Adrenal gland (tissue), 12 donors: ENCODE results near the gene VSIR. TPM values are rescaled to one million over a fixed set of nuclear protein-coding genes. Genes with fewer than 3 reads are reported as not detected.

Source experiments
- DNase-seq, 7 donors: peaks; one replicate each; pipeline ENCODE4 v3.0.0-alpha.2; 2019 to 2020
- H3K27ac ChIP-seq, 5 donors: fragments of 200-600 bp; sonication (generic) in 4 of 5; 1 replicate in 3 of 5; 2 replicates in 2 of 5; pipeline versions ENCODE4 v1.5.1 to v1.8.0; 2016 to 2020; ENCODE audit warnings: mild to moderate bottlenecking in 1 of 5
- H3K27me3 ChIP-seq: fragments of 200-600 bp; 2 replicates; pipeline ENCODE4 v1.8.0; 2021
- H3K36me3 ChIP-seq, 2 donors: fragments of 200-600 bp; replicated peaks in 1 of 2; 1 replicate in 1 of 2; 2 replicates in 1 of 2; pipeline versions ENCODE4 v1.5.1 to v1.8.0; 2018 to 2022
- H3K4me1 ChIP-seq, 2 donors: fragments of 200-600 bp; replicated peaks in 1 of 2; 1 replicate in 1 of 2; 2 replicates in 1 of 2; pipeline versions ENCODE4 v1.5.1 to v1.8.0; 2018 to 2021
- H3K4me3 ChIP-seq, 4 donors: fragments of 200-600 bp; sonication (generic) in 3 of 4; one replicate each; pipeline ENCODE4 v1.5.1; 2016 to 2018
- H3K9me3 ChIP-seq, 3 donors: fragments of 200-600 bp; sonication (generic) in 1 of 3; replicated peaks in 1 of 3; 1 replicate in 2 of 3; 2 replicates in 1 of 3; pipeline versions ENCODE4 v1.5.1 to v1.8.0; 2016 to 2021
- POLR2A ChIP-seq, 2 donors: fragments of 450-650 bp; IDR thresholded peaks; one replicate each; pipeline ENCODE4 v1.6.1; 2017; ENCODE audit warnings: antibody characterized with exemption in 2 of 2, mild to moderate bottlenecking in 2 of 2, moderate library complexity in 1 of 2
- WGBS, 4 donors: extraction: QIAGEN DNeasy Blood & Tissue Kit in 2 of 4; methylation state at CpG; one replicate each; pipeline versions ENCODE4 v1.1.5 to v1.1.7; 2013 to 2017; 5-methylcytosine and 5-hydroxymethylcytosine counted together
- intact Hi-C, 2 donors: fragments of 100-400 bp; cut with DNase I; formaldehyde crosslinking; loops; one replicate each; pipeline versions ENCODE4 v1.14.1 to v1.15.0; 2022 to 2023
- polyA plus RNA-seq, 3 donors: library from polyadenylated mRNA; stranded (reverse); fragments of 200-250 nt in 2 of 3; fragments of 350-450 nt in 1 of 3; fragmentation: Illumina TruSeq in 1 of 3; extraction: RNeasy Lipid Tissue Mini Kit (QIAGEN cat#74804) in 1 of 3; gene quantifications; one replicate each; pipeline ENCODE4 v1.2.3, GENCODE V29; 2013 to 2014
- total RNA-seq, 9 donors: library from RNA; depleted of rRNA in 4 of 9; stranded (reverse); fragments of >200 nt in 4 of 9; fragments of 120-200 nt in 1 of 9; fragmentation: NEBNext Ultra II Directional in 1 of 9; extraction: Animal tissue kit (Norgen Biotek cat#: 25700) in 1 of 9; gene quantifications; one replicate each; pipeline versions ENCODE4 v1.1.0 to v1.2.4, GENCODE V29; 2013 to 2023
- TF ChIP-seq, protein P1 (sequence below), 6 experiments: fragments of 450-650 bp in 4 of 6; fragments of 200-600 bp in 2 of 6; sonication (generic) in 1 of 6; IDR thresholded peaks; 1 replicate in 5 of 6; 2 replicates in 1 of 6; pipeline versions ENCODE4 v1.5.1 to v1.8.0; 2016 to 2021; ENCODE audit warnings: antibody characterized with exemption in 6 of 6, mild to moderate bottlenecking in 2 of 6, moderate library complexity in 1 of 6
- donor health status: healthy with polysubstance abuse.
- donor health status: Bipolar disorder and iron deficiency.
- donor health status: DM: yes; HTN: yes; CAD: no.
- donor health status: DM: no; HTN: no; CAD: no.
- donor health status: DM: no; HTN: no; CAD: no.
- donor health status: DM: yes; HTN: yes; CAD: no.

VSIR gene
- total and polyA plus RNA-seq, 12 donors = 8.0 to 71.7 (median 35.4) TPM

DNA sequence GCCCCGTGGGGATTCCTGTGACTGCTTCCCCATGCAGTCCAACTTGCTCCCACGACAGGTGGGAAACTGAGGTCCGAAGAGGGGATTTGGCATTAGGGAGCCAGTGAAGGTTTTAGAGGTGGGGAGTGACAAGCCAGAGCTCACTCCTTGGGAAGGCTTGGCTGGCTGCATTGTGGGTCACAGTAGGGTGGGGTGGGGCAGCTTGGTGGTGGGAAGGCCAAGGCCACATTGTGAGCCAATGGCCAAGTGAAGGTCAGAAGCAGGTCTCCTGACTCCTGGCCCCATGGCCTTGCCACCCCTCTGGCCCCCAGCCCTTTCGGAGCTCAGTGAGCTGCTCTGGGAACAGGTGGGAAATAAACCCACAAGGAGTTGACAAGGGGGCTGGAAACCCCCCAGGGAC, 56.3 kb downstream of the VSIR start:
- WGBS, 4 donors = 78 to 92% (median 84%) methylated on average over 4 of the region's 4 CpGs
- Histone ChIP-seq H3K9me3 (no peaks in the 10 kb centered on the region), H3K27me3 (no peaks in the 10 kb centered on the region), H3K27ac (peak overlapping the region in 2 of 5 donors; percentile 34 to 85), H3K4me1 (peaks cover 18 to 36% of the 10 kb centered on the region in 2 donors), H3K4me3 (no peak overlapping the region), H3K36me3 (no peaks in the 10 kb centered on the region)
- DNase-seq = no peak
- intact Hi-C loops = no loop called here
- TF ChIP-seq, protein P1, sequence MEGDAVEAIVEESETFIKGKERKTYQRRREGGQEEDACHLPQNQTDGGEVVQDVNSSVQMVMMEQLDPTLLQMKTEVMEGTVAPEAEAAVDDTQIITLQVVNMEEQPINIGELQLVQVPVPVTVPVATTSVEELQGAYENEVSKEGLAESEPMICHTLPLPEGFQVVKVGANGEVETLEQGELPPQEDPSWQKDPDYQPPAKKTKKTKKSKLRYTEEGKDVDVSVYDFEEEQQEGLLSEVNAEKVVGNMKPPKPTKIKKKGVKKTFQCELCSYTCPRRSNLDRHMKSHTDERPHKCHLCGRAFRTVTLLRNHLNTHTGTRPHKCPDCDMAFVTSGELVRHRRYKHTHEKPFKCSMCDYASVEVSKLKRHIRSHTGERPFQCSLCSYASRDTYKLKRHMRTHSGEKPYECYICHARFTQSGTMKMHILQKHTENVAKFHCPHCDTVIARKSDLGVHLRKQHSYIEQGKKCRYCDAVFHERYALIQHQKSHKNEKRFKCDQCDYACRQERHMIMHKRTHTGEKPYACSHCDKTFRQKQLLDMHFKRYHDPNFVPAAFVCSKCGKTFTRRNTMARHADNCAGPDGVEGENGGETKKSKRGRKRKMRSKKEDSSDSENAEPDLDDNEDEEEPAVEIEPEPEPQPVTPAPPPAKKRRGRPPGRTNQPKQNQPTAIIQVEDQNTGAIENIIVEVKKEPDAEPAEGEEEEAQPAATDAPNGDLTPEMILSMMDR (IDR thresholded peaks at IDR 0.05) = no peak
- no peak for TF ChIP-seq POLR2A (IDR thresholded peaks at IDR 0.05)

DNA sequence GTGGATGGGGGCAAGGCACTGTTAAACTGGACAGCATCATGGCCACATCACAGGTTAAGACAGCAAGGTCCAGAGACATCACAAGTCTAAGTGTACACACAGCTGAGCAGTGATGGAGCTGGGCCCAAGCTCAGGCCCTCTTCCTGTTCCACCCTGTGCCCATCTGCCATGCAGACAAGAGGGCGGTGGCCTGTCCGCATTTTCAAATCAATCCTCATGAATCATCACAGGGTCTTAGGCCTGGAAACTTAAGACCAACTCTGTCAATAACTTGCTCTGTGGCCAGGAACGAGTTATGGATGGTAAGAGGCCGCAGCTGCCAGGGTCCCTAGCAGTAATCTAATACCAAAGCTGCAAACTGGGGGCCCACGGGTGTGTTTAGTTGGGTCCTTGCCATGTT, 56.9 kb downstream of the VSIR start:
- Histone ChIP-seq H3K27ac (peak overlapping the region in 1 of 5 donors; percentile 85), H3K36me3 (no peaks in the 10 kb centered on the region), H3K4me3 (no peak overlapping the region), H3K4me1 (peaks cover 18 to 36% of the 10 kb centered on the region in 2 donors), H3K9me3 (no peaks in the 10 kb centered on the region), H3K27me3 (no peaks in the 10 kb centered on the region)
- DNase-seq = no peak
- no peak for TF ChIP-seq POLR2A (IDR thresholded peaks at IDR 0.05)
- TF ChIP-seq, protein P1 (IDR thresholded peaks at IDR 0.05) = no peak
- intact Hi-C loops = no loop called here
- WGBS, 4 donors = 85 to 89% (median 85%) methylated on average over 4 to 5 of the region's 5 CpGs

DNA sequence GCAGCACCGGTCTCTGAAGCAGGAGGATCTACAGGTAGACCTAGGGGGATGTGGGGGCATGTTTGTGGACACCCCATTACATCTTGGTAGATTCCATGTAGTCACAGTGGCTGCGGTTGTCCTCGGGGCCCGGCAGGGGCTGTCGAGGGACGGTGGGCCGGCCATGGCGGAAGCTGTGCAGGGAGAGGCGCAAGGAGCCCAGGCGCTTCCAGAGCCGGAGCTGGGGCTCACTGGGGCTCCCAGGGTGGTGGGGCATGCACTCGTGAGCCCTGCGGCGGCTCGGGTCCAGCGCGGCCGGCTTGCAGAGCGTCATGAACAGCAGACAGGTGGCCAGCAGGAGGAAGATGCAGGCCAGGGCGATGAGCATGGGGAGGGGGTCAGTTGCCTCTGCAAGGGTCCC, 57.5 kb downstream of the VSIR start:
- intact Hi-C loops = no loop called here
- DNase-seq = no peak
- no peaks in the 10 kb centered on the region for H3K27me3 ChIP-seq
- peaks cover 18 to 36% of the 10 kb centered on the region in 2 donors for H3K4me1 ChIP-seq
- no peaks in the 10 kb centered on the region for H3K36me3 ChIP-seq
- TF ChIP-seq POLR2A (IDR thresholded peaks at IDR 0.05) = no peak
- TF ChIP-seq, protein P1 (IDR thresholded peaks at IDR 0.05) = no peak
- H3K27ac ChIP-seq = no peak overlapping the region
- H3K9me3 ChIP-seq = no peaks in the 10 kb centered on the region
- H3K4me3 ChIP-seq = no peak overlapping the region
- WGBS, 4 donors = 94% methylated on average over 13 to 20 of the region's 20 CpGs

DNA sequence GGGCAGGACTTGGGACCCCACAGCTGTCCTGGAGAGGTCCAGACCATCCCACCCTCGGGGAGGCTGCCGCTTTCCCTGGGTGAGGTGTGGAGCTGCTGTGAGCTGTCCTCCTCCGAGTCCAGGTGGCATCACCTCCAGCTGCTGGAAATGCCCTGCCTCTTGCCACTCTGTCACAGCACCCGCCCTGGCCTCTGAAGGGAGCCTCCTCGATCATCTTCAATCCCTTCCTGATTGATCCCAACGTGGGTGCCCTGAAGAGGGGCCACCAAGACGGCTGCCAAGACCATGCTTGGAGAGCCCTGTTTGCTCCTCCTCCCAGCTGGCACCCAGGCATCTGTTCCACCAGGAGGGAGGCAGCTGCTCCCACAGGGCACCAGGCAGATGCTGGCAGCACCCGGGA, 58.3 kb downstream of the VSIR start:
- no peaks in the 10 kb centered on the region for H3K9me3 ChIP-seq
- peak overlapping the region in 2 of 5 donors; percentile 77 to 91 for H3K27ac ChIP-seq
- no peak for TF ChIP-seq POLR2A (IDR thresholded peaks at IDR 0.05)
- TF ChIP-seq, protein P1 (IDR thresholded peaks at IDR 0.05) = no peak
- intact Hi-C loops = no loop called here
- H3K4me3 ChIP-seq = no peak overlapping the region
- DNase-seq = no peak
- H3K36me3 ChIP-seq = no peaks in the 10 kb centered on the region
- 70 to 82% (median 81%) methylated on average over 5 to 8 of the region's 8 CpGs for WGBS, 4 donors
- H3K4me1 ChIP-seq = peaks cover 18 to 36% of the 10 kb centered on the region in 2 donors
- H3K27me3 ChIP-seq = no peaks in the 10 kb centered on the region
